K562 (cell line): Measurements from ENCODE around the gene XPR1. TPM values are rescaled to one million over a fixed set of nuclear protein-coding genes. Genes with fewer than 3 reads are reported as not detected.
A peak's percentile ranks its signal among the peaks of the same experiment; 100 is the strongest.

Experiments
- ATAC-seq: fragments of 200-7000 bp; cut with Tn5 transposase; 3 replicates; pipeline ENCODE4 v1.9.1; 2020; ENCODE audit warnings: moderate library complexity
- BruUV-seq: library from RNA; stranded (reverse); fragments of 400-500 nt; replicated peaks from 2 replicates; lab custom pipeline; 2021; lab: Mats Ljungman, UMichigan
- CTCF ChIA-PET: fragments of 300-600 bp; formaldehyde crosslinking; extraction: SDS; loops from one replicate; lab custom pipeline; 2021; ENCODE audit warnings: low intra/inter-chr PET ratio; lab: Yijun Ruan, JAX
- POLR2A ChIA-PET: fragments of 300-600, 350-650 bp; sonication (Branson Sonifier 250); formaldehyde crosslinking; extraction: SDS; loops from one replicate; lab custom pipeline; 2021; ENCODE audit warnings: antibody characterized with exemption, inconsistent platforms; lab: Yijun Ruan, JAX
- DNase-seq, 4 experiments: peaks; one replicate each; pipeline versions ENCODE4 v3.0.0 to v3.0.0-alpha.2; 2011 to 2018; ENCODE audit warnings: low spot score in 3 of 4, mixed read lengths in 3 of 4; ENCODE audit errors: extremely low read depth in 1 of 4
- FAIRE-seq: peaks from 2 replicates; lab custom pipeline; 2011; peaks lifted over from hg19 to GRCh38; lab: Jason Lieb, UNC
- H2AFZ ChIP-seq: 2 replicates; pipeline ENCODE4 v1.6.0; 2011; ENCODE audit warnings: low read depth, low read length, control low read depth, inconsistent platforms
- H3K27ac ChIP-seq: fragments of 200-600 bp; 3 replicates; pipeline ENCODE4 v1.8.0; 2011; ENCODE audit warnings: low read depth, mild to moderate bottlenecking, control low read depth, inconsistent platforms, low read length, moderate library complexity, mixed read lengths; ENCODE audit errors: extremely low read depth
- H3K27me3 ChIP-seq, 2 experiments: fragments of 300-600 bp in 1 of 2; 2 replicates in 1 of 2; 3 replicates in 1 of 2; pipeline versions ENCODE4 v1.6.0 to v1.8.0; 2011; ENCODE audit warnings: inconsistent platforms in 2 of 2, low read length in 2 of 2, mild to moderate bottlenecking in 1 of 2, mixed read lengths in 1 of 2, moderate library complexity in 1 of 2; ENCODE audit not compliant: control insufficient read depth in 2 of 2, insufficient read depth in 2 of 2
- H3K36me3 ChIP-seq: fragments of 300-600 bp; 3 replicates; pipeline ENCODE4 v1.8.0; 2011; ENCODE audit warnings: mild to moderate bottlenecking, low read length, inconsistent platforms; ENCODE audit not compliant: control insufficient read depth, insufficient read depth
- H3K4me1 ChIP-seq, 2 experiments: fragments of 200-600 bp in 1 of 2; replicated peaks in 1 of 2; 2 replicates in 1 of 2; 3 replicates in 1 of 2; pipeline versions ENCODE4 v1.5.1 to v1.8.0; 2011; ENCODE audit warnings: inconsistent platforms in 2 of 2, low read length in 2 of 2, mild to moderate bottlenecking in 1 of 2, mixed read lengths in 1 of 2, moderate library complexity in 1 of 2; ENCODE audit not compliant: control insufficient read depth in 2 of 2, insufficient read depth in 2 of 2
- H3K4me2 ChIP-seq: 2 replicates; pipeline ENCODE4 v1.6.1; 2011; ENCODE audit warnings: low read length, control low read depth, inconsistent platforms, mixed read lengths; ENCODE audit not compliant: insufficient read depth
- H3K4me3 ChIP-seq: fragments of 200-600 bp; sonication (generic), shearing (Covaris generic); 2 replicates; pipeline ENCODE4 v1.5.1; 2016; ENCODE audit warnings: control low read depth, inconsistent platforms
- H3K79me2 ChIP-seq: fragments of 200-600 bp; 3 replicates; pipeline ENCODE4 v1.8.0; 2011; ENCODE audit warnings: low read length, inconsistent platforms; ENCODE audit not compliant: control insufficient read depth, insufficient read depth
- H3K9ac ChIP-seq, 2 experiments: 2 replicates each; pipeline versions ENCODE4 v1.6.0 to v1.6.1; 2011; ENCODE audit warnings: low read depth in 2 of 2, low read length in 2 of 2, control low read depth in 1 of 2, inconsistent platforms in 1 of 2, mild to moderate bottlenecking in 1 of 2, mixed read lengths in 1 of 2; ENCODE audit not compliant: insufficient read depth in 1 of 2
- H3K9me1 ChIP-seq: one replicate; pipeline ENCODE4 v1.6.0; 2011; ENCODE audit warnings: inconsistent platforms, mild to moderate bottlenecking, low read length, moderate library complexity; ENCODE audit not compliant: control insufficient read depth, insufficient read depth
- H3K9me3 ChIP-seq: replicated peaks from 2 replicates; pipeline ENCODE4 v1.5.1; 2011; ENCODE audit warnings: low read depth, low read length, inconsistent platforms; ENCODE audit not compliant: control insufficient read depth, insufficient read depth
- H4K20me1 ChIP-seq: replicated peaks from 2 replicates; pipeline ENCODE4 v1.6.1; 2011; ENCODE audit warnings: low read length, inconsistent platforms, mixed read lengths; ENCODE audit not compliant: control insufficient read depth, insufficient read depth
- CHD1 ChIP-seq: fragments of 200-600 bp; sonication (generic); IDR thresholded peaks from one replicate; pipeline ENCODE4 v1.6.1; 2012; ENCODE audit warnings: mild to moderate bottlenecking, moderate library complexity, low read length, inconsistent platforms
- KAT7 ChIP-seq: sonication (generic); formaldehyde crosslinking; IDR thresholded peaks from 2 replicates; pipeline ENCODE4 v1.8.0; 2022; ENCODE audit warnings: missing genetic modification reagents, mild to moderate bottlenecking, borderline replicate concordance
- LCOR ChIP-seq: sonication (generic); formaldehyde crosslinking; IDR thresholded peaks from 2 replicates; pipeline ENCODE4 v1.8.0; 2022; ENCODE audit warnings: mild to moderate bottlenecking, missing genetic modification reagents
- NFE2 ChIP-seq: IDR thresholded peaks from 2 replicates; pipeline ENCODE4 v1.6.1; 2014; ENCODE audit warnings: antibody characterized with exemption, low read depth
- TAF7 ChIP-seq: fragments of 450-650 bp; IDR thresholded peaks from 2 replicates; pipeline ENCODE4 v1.6.1; 2016; ENCODE audit warnings: missing genetic modification characterization, missing compliant biosample characterization
- WGBS: fragments of 100-300 bp; shearing (Covaris generic); methylation state at CpG from one replicate; pipeline ENCODE4 v1.1.6; 2016; ENCODE audit warnings: low coverage, mixed read lengths; ENCODE audit not compliant: insufficient coverage; ENCODE audit errors: missing lambda C conversion rate; 5-methylcytosine and 5-hydroxymethylcytosine counted together
- in situ Hi-C: fragments of 300-500 bp; cut with MboI; formaldehyde crosslinking; loops from 4 replicates; pipeline ENCODE4 v1.15.0; 2018; ENCODE audit warnings: inconsistent platforms, mixed read lengths
- intact Hi-C: fragments of 100-400 bp; cut with micrococcal nuclease; formaldehyde crosslinking; loops from 2 replicates; pipeline ENCODE4 v1.14.2; 2022
- polyA plus RNA-seq, 8 experiments: library from polyadenylated mRNA; depleted of rRNA in 4 of 8; stranded (reverse) in 5 of 8; unstranded in 3 of 8; fragments of >200 nt; fragmentation: Nextera tagmentation in 2 of 8; fragmentation: Illumina TruSeq in 1 of 8; extraction: Ambion mirVana in 2 of 8; extraction: Trizol in 1 of 8; gene quantifications; 2 replicates each; pipeline versions ENCODE4 v1.2.1 to v1.2.3, GENCODE V29; 2011 to 2014; ENCODE audit warnings: inconsistent platforms in 1 of 8, missing spikeins in 1 of 8
- total RNA-seq, 7 experiments: library from RNA; depleted of rRNA in 6 of 7; stranded (reverse); fragments of >200 nt in 6 of 7; fragmentation: Illumina TruSeq in 2 of 7; extraction: Trizol in 2 of 7; gene quantifications; 2 replicates each; pipeline versions ENCODE4 v1.2.1 to v1.2.3, GENCODE V29; 2011 to 2021; ENCODE audit warnings: low replicate concordance in 1 of 7
- TF ChIP-seq, protein P1 (sequence below), 2 experiments: fragments of 450-650 bp in 1 of 2; sonication (generic) in 1 of 2; formaldehyde crosslinking in 1 of 2; IDR thresholded peaks; 2 replicates each; pipeline versions ENCODE4 v1.7.1 to v1.9.0; 2016 to 2022; ENCODE audit warnings: inconsistent platforms in 1 of 2, mild to moderate bottlenecking in 1 of 2, missing genetic modification reagents in 1 of 2
- TF ChIP-seq, protein P2 (sequence below), 2 experiments: fragments of 450-650 bp; conservative IDR thresholded peaks; 2 replicates each; pipeline ENCODE4 v1.6.1; 2017; ENCODE audit warnings: mild to moderate bottlenecking in 2 of 2, moderate library complexity in 2 of 2
- TF ChIP-seq, protein P3 (sequence below): fragments of 250-450 bp; sonication (Bioruptor Pico); IDR thresholded peaks from 2 replicates; pipeline ENCODE4 v1.8.0; 2022; ENCODE audit warnings: inconsistent platforms

XPR1 gene
- total and polyA plus RNA-seq, 9 of the 15 experiments (the other 6 are each of a cell fraction or from before 2014, with no cell fraction given), result 3.0 to 66.2 (median 38.6) TPM

DNA sequence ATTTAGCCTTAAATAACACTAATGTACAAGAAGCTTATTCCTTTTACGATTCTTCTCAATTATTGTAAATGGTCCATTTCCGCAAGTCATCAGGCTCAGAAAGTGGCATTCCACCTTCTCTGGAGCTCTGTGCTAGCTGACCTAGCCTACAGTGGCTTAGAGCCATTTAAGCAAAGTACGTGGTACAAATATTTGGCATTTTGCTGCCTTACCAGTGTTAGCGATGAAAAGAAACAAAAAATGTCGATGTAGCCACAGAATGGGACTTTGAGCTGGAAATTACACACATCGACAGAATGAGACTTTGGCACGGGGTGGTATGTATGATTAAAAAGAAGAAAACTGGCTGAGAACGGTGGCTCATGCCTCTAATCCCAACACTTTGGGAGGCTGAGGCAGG, 47.0 kb upstream of the XPR1 start:
- Histone ChIP-seq H3K27me3 (no peaks in the 10 kb centered on the region), H3K27ac (peak overlapping the region; percentile 93), H3K9me3 (peaks cover 7% of the 10 kb centered on the region), H3K36me3 (no peaks in the 10 kb centered on the region), H3K4me2 (peak overlapping the region; percentile 81), H3K79me2 (no peaks in the 10 kb centered on the region), H3K4me1 (peaks cover 21 to 37% of the 10 kb centered on the region in 2 experiments), H3K4me3 (peak overlapping the region; percentile 6; the same call in 1 of the 2 replicates), H4K20me1 (no peaks in the 10 kb centered on the region), H2AFZ (peak overlapping the region; percentile 91), H3K9me1 (no peaks in the 10 kb centered on the region), H3K9ac (peak overlapping the region; percentile 43 to 81; a peak in 3 of 4 replicates)
- TSS peak; percentile 73 for BruUV-seq
- ATAC-seq (peak; percentile 39), FAIRE-seq (peak; percentile 11), DNase-seq (no peak)
- in situ Hi-C loops, result no loop called here
- 32% methylated on average over 8 of the region's 8 CpGs for WGBS
- POLR2A ChIA-PET, result interaction anchor here (0.6 to 2.0 kb wide), 11 partner anchors 10 to 1793 kb away, joined by 3 to 19 read pairs (median 5); no protein-coding TSS in a partner anchor
- intact Hi-C loops, result loop anchor here (1.0 kb wide), 1 partner anchor 47 kb away; the partner anchor contains the start of gene XPR1
- CTCF ChIA-PET, result no interaction called here
- TF ChIP-seq NFE2, result peak; percentile 54
- 0 out of 2 replicates have a peak, but pooled peaks have one; percentile 33 for TF ChIP-seq TAF7 (tag)
- TF ChIP-seq LCOR (CRISPR knock-in tag), result 0 out of 2 replicates have a peak, but pooled peaks have one; percentile 5
- TF ChIP-seq, protein P1, sequence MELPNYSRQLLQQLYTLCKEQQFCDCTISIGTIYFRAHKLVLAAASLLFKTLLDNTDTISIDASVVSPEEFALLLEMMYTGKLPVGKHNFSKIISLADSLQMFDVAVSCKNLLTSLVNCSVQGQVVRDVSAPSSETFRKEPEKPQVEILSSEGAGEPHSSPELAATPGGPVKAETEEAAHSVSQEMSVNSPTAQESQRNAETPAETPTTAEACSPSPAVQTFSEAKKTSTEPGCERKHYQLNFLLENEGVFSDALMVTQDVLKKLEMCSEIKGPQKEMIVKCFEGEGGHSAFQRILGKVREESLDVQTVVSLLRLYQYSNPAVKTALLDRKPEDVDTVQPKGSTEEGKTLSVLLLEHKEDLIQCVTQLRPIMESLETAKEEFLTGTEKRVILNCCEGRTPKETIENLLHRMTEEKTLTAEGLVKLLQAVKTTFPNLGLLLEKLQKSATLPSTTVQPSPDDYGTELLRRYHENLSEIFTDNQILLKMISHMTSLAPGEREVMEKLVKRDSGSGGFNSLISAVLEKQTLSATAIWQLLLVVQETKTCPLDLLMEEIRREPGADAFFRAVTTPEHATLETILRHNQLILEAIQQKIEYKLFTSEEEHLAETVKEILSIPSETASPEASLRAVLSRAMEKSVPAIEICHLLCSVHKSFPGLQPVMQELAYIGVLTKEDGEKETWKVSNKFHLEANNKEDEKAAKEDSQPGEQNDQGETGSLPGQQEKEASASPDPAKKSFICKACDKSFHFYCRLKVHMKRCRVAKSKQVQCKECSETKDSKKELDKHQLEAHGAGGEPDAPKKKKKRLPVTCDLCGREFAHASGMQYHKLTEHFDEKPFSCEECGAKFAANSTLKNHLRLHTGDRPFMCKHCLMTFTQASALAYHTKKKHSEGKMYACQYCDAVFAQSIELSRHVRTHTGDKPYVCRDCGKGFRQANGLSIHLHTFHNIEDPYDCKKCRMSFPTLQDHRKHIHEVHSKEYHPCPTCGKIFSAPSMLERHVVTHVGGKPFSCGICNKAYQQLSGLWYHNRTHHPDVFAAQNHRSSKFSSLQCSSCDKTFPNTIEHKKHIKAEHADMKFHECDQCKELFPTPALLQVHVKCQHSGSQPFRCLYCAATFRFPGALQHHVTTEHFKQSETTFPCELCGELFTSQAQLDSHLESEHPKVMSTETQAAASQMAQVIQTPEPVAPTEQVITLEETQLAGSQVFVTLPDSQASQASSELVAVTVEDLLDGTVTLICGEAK (IDR thresholded peaks at IDR 0.05), result peak; percentile 49; the same call in 1 of the 2 replicates
- TF ChIP-seq, protein P1 (CRISPR knock-in tag; IDR thresholded peaks at IDR 0.05), result no peak
- TF ChIP-seq, protein P2, sequence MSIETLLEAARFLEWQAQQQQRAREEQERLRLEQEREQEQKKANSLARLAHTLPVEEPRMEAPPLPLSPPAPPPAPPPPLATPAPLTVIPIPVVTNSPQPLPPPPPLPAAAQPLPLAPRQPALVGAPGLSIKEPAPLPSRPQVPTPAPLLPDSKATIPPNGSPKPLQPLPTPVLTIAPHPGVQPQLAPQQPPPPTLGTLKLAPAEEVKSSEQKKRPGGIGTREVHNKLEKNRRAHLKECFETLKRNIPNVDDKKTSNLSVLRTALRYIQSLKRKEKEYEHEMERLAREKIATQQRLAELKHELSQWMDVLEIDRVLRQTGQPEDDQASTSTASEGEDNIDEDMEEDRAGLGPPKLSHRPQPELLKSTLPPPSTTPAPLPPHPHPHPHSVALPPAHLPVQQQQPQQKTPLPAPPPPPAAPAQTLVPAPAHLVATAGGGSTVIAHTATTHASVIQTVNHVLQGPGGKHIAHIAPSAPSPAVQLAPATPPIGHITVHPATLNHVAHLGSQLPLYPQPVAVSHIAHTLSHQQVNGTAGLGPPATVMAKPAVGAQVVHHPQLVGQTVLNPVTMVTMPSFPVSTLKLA (conservative IDR thresholded peaks at IDR 0.05), result no peak
- 0 out of 2 replicates have a peak, but pooled peaks have one; percentile 34 for TF ChIP-seq KAT7 (CRISPR knock-in tag)
- TF ChIP-seq CHD1, result peak; percentile 74
- TF ChIP-seq, protein P3, sequence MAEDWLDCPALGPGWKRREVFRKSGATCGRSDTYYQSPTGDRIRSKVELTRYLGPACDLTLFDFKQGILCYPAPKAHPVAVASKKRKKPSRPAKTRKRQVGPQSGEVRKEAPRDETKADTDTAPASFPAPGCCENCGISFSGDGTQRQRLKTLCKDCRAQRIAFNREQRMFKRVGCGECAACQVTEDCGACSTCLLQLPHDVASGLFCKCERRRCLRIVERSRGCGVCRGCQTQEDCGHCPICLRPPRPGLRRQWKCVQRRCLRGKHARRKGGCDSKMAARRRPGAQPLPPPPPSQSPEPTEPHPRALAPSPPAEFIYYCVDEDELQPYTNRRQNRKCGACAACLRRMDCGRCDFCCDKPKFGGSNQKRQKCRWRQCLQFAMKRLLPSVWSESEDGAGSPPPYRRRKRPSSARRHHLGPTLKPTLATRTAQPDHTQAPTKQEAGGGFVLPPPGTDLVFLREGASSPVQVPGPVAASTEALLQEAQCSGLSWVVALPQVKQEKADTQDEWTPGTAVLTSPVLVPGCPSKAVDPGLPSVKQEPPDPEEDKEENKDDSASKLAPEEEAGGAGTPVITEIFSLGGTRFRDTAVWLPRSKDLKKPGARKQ (CRISPR knock-in tag), result 0 out of 2 replicates have a peak, but pooled peaks have one; percentile 7
